NCI-H82 (cell line): ENCODE measurements around the gene ISG15.
"Not testable (repeated sequence)": the region's sequence is repeated elsewhere in the genome, so short reads cannot be mapped to it uniquely, and the experiment has no call there.

Source experiments
- DNase-seq: peaks from one replicate; lab custom pipeline; 2025; lab: John Stamatoyannopoulos, UW

Gene ISG15

DNA sequence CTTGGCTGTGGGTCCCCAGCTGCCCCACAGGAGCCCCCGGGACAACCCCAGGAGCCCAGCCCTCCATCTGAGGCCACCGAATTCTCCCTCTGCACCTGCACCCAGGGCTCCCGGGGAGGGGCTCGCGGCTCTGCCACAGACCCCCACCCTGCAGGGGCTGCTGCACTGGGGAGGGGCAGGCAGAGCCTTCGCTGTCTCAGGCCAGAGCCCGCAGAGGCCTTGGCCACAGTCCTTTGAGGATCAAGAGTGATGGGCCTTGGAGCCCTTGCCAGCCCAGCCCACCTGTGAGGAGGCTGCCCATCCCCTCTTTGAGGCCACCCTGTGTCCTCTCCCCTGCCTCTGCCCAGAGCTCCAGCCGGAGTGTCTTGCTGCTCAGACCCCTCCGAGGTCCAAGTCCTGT is 37.9 kb upstream of the ISG15 start:
- no peak for DNase-seq

DNA sequence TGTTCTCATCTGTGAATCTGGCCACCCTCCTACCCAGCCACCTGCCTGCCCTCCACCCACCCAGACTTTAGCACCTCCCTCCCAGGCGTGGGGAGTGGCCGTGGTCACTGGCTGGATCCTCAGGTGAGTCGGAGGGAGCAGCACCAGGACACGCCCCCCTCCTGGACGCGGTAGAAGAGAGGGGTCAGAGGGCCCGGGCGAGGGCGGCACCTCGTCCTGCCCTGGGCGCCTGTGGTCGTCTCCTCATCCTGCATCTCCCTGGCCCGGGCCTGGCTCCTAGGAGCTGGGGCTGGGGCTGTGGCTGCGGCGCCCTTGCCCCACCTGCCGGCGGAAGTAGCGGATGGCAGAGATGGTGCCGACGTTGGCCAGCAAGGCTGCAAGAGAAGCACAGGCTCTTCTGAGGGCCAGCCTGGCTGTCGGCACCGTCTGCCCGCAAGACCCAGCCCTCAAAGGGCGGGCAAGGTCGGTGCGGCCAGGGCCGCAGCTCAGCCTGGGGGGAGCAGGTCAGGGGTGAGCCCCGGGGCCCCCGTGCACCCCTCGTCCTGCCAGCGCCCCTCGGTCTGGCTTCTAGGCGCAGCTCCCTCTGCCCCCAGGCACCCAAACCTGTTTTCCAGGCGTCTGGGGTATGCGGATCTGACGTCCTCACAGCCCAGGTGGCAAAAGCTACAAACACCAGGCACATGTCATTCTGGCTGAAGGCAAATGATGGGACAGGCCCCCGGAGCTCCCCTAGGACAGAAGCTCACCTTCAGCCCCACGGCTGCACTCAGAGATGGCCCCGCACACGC is 37.2 kb upstream of the ISG15 start:
- DNase-seq, result peak; percentile 90

DNA sequence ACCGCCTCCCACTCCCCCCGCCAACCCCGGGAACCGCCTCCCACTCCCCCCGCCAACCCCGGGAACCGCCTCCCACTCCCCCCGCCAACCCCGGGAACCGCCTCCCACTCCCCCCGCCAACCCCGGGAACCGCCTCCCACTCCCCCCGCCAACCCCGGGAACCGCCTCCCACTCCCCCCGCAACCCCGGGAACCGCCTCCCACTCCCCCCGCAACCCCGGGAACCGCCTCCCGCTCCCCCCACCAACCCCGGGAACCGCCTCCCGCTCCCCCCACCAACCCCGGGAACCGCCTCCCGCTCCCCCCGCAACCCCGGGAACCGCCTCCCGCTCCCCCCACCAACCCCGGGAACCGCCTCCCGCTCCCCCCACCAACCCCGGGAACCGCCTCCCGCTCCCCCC is 36.5 kb upstream of the ISG15 start:
- not testable (repeated sequence) for DNase-seq

DNA sequence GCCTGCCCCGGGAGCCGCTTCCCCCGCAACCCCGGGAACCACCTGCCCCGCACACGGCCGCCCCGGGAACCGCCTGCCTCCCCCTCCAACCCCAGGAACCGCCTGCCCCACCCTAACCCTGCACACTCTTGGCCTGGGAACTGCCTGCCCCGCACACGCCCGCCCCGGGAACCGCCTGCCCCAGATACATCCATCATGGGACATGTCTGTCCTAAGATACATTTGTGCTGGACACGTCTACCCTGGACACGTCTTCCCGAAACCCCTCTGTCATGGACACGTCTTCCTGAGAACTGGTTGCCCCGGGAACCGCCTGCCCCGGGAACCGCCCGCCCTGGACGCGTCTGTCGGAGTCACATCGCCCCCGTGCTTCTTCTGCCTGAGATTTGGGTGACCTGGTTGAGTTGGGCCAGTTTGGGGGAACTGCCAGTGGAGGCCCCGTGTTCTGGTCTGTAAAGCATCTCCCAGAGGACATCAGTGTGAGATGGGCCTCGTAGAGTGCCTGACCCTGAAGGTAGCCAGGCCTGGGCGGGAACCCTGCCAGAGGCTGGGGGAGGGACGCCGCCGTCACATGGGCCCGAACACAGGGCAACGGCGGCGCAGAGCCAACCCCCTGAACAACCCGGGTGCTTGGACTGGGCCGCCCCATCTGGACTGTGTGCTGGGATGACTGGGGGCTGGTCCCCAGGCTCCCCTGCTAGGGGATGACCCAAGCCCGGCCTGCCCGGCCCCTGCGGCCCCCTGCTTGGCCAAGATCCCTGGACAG is 35.0 kb upstream of the ISG15 start:
- DNase-seq, result no peak

DNA sequence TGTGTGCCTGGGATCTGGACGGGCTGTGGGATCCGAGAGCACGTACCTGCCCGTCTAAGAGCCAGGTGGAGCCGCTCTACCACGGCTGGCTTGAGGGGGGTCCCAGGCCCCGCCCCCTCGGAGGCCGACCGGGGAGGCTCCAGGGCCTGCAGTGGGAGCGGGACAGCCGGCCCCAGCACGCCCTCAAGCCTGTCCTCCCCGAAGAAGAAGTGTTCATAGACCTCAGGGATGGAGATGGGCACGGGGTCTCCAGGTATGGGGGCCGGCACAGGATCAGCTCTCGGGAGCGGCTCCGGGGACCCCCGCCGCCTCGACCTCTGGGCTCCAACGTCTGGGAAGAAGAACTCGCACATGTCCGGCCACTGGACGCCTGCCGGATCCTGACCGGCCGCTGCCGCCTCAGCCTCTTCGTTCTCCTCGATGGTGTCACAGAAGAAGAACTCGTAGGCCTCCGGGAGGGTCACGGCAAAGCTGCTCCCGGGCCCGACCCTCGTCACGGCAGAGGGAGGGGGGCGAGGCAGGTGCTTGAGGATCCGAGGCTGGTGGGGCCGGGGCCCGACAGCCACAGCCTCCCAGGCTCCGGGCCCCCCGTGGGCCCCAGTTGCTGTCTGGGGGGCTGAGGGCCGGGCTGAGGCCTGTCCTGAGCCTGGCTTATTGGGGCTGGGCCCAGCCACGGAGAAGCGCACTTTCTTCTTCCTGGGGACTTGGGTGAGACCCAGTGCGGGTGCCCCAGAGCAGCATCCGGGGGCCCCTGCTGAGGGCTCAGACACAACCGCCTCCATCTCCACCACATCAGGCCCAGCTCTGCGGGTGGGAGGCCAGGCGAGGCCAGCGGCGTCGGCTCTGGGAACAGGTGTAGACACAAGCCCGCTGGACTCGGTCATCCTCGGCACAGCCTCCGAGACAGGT is 34.2 kb upstream of the ISG15 start:
- DNase-seq, result no peak

DNA sequence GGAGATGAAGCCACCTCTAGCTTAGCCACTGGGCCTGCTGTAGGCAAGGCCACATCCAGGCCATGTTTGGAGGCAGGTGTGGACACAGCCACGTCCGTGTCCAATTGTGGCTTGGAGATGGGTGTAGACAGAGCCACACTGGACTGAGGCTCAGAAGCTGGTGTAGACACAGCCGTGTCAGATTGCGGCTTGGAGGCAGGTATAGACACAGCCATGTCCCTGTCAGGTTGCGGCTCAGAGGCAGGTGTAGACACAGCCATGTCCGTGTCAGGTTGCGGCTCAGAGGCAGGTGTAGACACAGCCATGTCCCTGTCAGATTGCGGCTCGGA is 33.6 kb upstream of the ISG15 start:
- DNase-seq, result no peak

DNA sequence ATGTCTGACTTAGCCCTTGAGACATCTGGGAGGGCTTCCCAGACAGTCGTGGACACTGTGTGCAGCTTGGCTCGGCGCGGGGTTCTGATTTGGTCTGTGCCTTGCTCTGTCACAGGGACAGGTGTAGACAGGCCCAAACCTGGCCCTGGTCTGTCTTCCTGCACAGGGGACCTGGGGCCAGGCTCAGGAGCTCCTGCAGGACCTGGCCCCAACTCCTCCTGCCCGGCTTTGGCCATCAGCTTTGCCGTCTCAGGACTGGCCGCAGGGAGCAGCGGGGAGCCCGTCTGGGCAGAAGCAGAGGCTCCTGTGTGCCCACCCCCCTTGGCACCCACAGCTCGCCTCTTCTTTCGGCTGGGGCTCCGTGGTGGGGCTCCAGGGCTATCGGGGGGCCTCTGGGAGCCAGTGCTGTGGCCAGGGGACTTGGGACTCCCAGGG is 33.1 kb upstream of the ISG15 start:
- no peak for DNase-seq

DNA sequence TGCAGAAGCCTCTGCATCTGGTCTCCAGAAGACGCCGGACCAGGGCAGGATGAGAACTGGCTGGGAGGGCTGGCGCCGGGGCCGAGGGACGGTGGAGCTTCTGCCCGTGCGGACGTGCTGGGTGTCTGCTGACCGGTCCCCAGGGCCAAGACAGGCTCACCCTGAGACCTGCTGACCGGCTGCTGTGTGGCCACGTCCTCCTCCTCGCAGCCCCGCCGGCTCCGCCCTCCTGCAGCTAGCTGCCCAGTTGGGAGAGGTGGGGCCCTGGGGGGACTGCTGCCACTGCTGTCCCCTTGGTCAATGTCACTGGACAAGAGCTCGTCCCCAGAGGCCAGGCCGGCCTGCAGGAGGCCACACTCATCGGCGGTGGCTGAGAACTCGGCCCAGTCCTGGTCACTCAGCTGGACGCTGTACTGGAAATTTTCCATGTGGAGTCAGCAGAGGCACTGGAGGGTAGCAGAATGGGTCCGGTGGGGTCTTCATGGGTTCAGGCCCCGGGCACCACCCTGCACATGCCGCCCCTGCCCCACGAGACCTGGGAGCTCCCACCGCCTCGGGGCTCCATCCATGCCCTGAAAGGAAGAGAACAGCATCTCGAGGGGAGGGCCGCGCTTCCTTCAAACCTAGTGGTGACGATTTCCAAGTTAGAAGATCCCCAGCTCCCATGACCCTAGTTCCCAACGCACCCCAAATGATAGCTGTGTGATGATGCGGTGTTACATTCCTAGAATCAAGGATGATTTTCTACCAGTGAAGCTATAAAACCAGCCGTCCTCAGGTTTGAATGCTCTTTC is 32.5 kb upstream of the ISG15 start:
- DNase-seq, result no peak

DNA sequence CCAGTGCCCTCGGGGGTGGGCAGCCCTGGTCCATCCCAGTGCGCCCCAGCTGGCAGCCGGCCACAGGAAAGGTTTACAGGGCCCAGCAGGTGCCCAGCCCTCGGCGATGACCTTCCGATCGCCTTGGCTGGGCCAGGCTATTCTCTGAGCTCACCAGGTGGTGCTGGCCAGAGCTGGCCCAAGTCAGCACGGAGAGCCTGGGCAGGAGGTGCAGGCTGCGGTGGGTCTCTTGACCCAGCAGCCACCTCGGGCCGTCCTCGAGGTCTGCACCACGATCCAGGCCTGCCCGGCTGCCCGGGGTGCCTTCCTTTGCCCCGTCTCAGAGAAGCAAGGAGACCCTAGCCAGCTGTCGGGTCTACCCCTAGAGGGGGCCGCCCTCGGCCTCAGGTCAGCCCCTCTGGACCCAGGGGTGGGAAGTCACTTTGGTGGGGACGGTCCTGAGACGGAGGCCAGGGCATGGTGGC is 31.8 kb upstream of the ISG15 start:
- no peak for DNase-seq

DNA sequence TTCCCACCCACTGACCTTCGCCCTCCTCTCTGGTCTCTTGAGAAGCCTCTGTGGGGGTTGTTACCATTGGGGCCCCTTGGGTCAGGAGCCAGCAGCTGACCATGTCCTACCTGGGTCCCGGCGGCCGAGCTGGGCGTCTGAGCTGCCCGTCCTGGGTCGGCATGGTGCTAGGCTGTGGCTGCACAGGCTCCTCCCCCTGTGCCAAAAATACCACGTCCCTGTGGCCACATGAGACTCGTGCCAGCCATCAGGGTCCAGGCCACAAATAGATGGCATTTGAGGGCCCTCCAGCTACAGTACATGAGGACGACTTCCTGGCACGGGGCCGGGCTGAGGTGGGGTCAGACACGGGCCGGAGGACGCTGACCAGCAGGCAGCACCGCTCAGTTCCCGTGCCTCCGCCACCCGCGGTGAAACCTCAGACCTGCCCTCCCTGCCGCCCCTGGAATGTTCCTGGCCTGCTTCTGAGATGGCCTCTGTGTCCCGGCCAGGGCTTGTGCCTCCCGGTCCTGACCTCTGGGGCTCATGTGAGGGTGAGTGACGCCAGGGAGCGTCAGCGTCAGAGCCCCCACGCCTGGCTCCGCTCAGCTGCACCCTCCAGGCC is 31.2 kb upstream of the ISG15 start, which contains the start of gene PERM1:
PERM1 (minus strand) TSS at position 139 of the 604 bp plus-strand sequence. CDS start 1,064 bp downstream, outside the sequence.
- no peak for DNase-seq

DNA sequence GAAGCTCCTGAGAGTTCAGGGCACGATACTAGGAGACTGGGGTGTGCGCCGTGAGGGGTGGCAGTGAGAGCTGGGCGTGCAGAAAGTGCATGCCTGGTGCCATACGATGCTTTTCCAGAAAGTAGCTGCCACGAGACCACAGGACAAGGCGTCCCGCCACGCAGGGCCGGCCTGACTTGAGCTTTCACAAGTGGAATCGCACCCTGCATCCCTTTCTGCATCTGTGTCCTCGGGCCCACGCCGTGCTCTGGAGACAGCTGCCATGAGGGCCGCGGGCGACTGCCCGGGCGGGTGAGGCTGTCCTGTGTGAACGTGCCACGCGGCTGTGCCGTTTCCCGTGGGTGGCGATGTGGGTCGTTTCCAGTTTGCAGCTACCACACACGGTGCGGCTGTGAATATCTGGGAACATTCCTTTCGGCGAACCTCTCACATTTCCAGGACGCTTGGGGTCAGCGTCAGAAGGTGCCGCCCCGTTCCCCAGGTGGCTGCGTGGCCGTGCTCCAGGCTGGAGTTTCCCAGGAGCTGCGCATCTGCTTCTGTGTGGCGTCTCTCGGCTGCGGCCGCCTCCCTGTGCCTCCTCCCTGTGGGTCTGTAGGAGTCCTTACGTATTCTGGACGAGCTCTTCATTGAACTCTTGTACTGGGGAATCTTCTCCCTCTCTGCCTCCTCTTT is 30.4 kb upstream of the ISG15 start:
- DNase-seq, result no peak

DNA sequence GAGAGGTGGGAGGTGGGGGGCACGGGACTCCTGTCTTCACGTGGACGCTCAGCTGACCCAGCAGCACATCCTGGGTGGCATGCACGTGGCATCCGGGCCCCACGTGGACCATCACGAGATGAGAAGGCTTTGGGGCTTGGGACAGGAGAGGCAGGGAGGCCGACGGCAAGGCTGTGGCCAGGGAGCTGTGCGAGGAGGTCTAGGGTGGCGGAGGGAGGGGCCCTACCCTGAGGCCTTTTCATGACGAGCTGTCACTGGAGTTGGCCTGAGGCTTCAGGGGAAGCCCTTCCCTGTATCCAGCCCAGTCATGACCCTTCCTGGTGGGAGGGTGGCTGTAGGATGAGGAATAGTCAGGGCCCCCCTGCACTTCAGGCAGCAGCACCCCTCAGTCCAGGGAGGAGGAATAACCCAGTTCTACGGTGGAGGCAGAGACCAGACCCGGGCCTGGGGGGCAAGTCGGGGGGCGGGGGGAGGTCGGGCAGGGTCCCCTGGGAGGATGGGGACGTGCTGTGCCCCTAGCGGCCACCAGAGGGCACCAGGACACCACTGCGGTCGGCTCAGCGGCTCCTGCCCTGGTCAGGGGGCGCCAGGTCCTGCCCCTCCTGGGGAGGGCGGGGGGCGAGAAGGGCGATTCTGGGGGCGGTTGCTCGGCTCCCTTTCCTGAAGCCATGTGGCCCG is 29.4 kb upstream of the ISG15 start:
- DNase-seq, result peak; percentile 59

DNA sequence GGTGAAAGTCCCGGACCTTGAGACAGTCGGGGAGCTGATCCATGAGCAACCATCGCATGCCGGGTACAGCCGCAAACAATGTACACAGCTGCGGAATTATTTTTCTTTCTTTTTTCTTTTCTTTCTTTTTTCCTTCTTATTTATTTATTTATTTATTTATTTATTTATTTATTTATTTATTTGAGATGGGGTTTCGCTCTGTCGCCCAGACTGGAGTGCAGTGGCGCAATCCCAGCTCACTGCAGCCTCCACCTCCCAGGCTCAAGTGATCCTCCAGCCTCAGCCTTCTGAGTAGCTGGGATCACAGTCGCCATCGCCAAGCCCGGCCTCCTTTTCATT is 28.9 kb upstream of the ISG15 start:
- no peak for DNase-seq

DNA sequence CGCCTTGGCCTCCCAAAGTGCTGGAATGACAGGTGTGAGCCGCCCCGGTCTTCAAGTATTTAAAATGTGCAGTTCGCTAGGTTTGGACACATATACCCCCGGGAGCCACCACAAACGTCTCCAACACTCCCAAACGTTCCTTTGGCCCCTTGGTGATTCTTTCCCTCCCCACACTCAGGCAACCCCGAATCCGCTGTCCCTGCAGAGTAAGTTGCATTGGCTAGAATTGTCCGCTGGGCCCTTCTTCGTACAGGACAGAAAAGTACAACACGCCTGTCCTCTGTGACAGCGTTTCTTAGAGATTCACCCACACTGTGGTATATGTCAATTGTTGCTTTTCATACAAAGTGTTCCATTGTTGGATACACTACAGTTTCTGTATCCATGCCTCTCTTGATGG is 28.2 kb upstream of the ISG15 start:
- DNase-seq, result no peak

DNA sequence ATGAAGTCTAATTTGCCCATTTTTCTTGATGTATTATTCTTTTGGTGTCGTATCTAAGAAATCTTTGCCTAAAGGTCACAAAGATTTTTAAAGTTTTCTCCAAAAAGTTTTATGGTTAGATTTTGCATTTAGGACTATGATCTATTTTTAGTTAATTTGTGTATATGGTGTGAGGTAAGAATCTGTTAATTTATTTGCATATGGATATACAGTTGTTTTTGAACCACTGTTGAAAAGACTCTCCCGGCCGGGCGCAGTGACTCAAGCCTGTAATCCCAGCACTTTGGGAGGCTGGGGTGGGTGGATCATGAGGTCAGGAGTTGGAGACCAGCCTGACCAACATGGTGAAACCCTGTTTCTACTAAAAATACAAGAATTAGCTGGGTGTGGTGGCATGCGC is 25.2 kb upstream of the ISG15 start:
- DNase-seq, result not testable (repeated sequence)

DNA sequence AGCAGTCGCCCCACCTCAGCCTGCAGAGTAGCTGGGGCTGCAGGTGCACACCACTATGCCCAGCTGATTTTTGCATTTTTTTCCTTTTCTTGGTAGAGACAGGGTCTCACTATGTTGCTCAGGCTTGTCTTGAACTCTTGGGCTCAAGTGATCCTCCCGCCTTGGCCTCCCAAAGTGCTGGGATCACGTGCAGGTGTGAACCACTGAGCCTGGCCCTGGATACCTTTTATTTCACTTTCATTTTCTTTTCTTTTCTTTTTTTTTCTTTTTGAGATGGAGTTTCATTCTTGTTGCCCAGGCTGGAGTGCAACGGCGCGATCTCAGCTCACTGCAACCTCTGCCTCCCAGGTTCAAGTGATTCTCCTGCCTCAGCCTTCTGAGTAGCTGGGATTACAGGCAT is 22.0 kb upstream of the ISG15 start:
- not testable (repeated sequence) for DNase-seq

DNA sequence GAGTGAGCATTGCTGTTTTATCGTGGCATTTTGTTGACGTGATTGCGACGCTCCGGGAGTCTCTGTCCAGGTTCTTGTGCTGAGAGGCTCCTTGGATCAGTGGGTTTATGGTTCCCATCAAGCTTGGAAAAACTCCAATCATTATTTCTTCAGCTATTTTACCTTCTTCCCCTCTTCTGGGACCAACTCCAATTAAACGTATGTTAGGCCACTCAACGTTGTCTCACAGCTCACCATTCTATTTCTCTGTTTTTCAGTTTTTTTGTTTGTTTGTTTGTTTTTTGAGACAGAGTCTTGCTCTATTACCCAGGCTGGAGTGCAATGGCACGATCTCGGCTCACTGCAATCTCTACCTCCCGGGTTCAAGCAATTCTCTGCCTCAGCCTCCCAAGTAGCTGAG is 21.4 kb upstream of the ISG15 start:
- DNase-seq, result no peak

DNA sequence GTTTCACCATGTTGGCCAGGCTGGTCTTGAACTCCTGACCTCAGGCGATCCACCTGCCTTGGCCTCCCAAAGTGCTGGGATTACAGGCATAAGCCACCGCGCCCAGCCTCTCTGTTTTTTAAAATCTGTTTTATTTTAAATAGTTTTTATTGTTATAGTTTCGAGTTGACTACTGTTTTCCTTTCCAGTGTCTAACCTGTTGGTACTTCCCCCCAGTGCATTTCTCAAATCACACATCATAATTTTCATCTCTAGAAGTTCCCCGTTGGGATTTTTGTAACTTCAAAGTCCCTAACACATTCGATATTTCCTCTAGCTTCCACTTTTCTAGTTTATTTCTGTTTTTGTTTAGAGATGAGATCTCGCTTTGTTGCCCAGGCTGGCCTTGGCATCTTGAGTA is 20.9 kb upstream of the ISG15 start:
- DNase-seq, result no peak

DNA sequence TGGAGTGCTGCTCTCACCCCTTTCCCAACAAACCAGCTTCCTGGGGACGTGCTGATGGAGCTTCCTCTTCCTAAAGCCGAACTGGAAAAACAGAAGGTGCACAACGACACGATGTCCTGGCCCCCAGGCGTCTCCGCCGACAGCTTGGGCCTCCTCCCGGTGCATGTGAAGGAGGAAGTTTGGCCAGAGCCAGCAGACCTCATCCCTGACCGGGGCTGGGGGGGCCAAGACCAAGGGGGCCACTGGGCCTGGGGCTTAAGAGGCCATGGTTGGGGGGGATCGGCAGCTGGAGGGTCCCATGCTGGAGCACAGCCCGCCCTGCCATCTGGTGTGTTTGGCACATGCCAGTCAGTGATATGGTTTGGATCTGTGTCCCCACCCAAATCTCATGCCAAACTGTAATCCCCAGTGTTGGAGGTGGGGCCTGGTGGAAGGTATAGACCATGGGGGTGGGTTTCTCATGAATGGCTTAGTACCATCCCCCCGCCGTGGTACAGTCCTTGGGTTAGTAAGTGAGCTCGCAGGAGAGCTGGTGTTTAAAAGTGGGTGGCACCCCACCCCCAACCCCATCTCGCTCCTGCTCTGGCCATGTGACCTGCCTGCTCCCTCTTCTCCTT is 19.8 kb upstream of the ISG15 start:
- DNase-seq, result no peak

DNA sequence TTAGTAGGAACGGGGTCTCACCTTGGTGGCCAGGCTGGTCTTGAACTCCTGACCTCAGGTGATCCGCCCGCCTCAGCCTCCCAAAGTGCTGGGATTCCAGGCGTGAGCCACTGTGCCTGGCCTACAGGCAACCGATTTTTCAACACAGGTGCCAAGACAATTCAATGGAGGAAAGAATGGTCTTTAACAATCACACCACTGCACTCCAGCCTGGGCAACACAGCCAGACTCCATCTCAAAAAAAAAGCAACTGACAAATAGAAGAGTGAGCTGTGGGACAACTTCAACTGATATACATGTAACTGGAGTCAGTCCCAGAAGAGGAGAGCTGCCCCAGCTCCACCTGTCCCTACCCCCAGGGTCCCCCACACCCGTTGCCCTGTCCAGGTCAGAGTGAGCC is 18.8 kb upstream of the ISG15 start:
- not testable (repeated sequence) for DNase-seq
